ENCODE data around the gene IMPG1.
A peak's percentile ranks its signal among the peaks of the same experiment; 100 is the strongest.

Gene IMPG1

GRCh38 chr6:75893058-75893775 is 179.2 kb downstream of the IMPG1 start:
- DNase-seq (ENCODE audit: low spot score): peak; percentile 40

- DNase-seq (ENCODE audit: low spot score): no peak
Measured at GRCh38 chr6:75892384-75892783, 180.1 kb downstream of the IMPG1 start.

GRCh38 chr6:75884822-75885221 is 187.6 kb downstream of the IMPG1 start:
- DNase-seq (ENCODE audit: low spot score): no peak

GRCh38 chr6:75882734-75883133 is 189.7 kb downstream of the IMPG1 start:
- DNase-seq (ENCODE audit: low spot score): no peak

GRCh38 chr6:75880305-75880704 is 192.2 kb downstream of the IMPG1 start:
- no peak for DNase-seq (ENCODE audit: low spot score)

- DNase-seq (ENCODE audit: low spot score): no peak
Measured at GRCh38 chr6:75876152-75876551, 196.3 kb downstream of the IMPG1 start.

GRCh38 chr6:75874224-75874623 is 198.2 kb downstream of the IMPG1 start:
- DNase-seq (ENCODE audit: low spot score): no peak
